Endodermal cell (in vitro differentiated cells): ENCODE results near the gene PLVAP. TPM values are rescaled to one million over a fixed set of nuclear protein-coding genes. Genes with fewer than 3 reads are reported as not detected.

Source experiments
- DNase-seq: peaks from one replicate; pipeline ENCODE4 v3.0.0-alpha.2; 2017
- H3K27ac ChIP-seq: 2 replicates; pipeline ENCODE4 v1.5.1; 2013; ENCODE audit warnings: mild to moderate bottlenecking, low read depth, low read length, moderate library complexity
- H3K27me3 ChIP-seq: 2 replicates; pipeline ENCODE4 v1.6.1; 2013; ENCODE audit warnings: mild to moderate bottlenecking, low read length, moderate library complexity; ENCODE audit not compliant: insufficient read depth, control insufficient read depth, poor library complexity, severe bottlenecking
- H3K36me3 ChIP-seq: 2 replicates; pipeline ENCODE4 v1.7.0; 2013; ENCODE audit warnings: mild to moderate bottlenecking, low read length, moderate library complexity; ENCODE audit not compliant: control insufficient read depth, insufficient read depth
- H3K4me1 ChIP-seq: one replicate; pipeline ENCODE4 v1.7.0; 2013; ENCODE audit warnings: low read length; ENCODE audit not compliant: control insufficient read depth, insufficient read depth
- H3K4me3 ChIP-seq: 2 replicates; pipeline ENCODE4 v1.5.1; 2013; ENCODE audit warnings: mild to moderate bottlenecking, low read length, moderate library complexity
- H3K9ac ChIP-seq: 2 replicates; pipeline ENCODE4 v1.6.1; 2013; ENCODE audit warnings: mild to moderate bottlenecking, low read length, moderate library complexity; ENCODE audit not compliant: poor library complexity, severe bottlenecking; ENCODE audit errors: extremely low read depth
- H3K9me3 ChIP-seq: 2 replicates; pipeline ENCODE4 v1.6.1; 2013; ENCODE audit warnings: mild to moderate bottlenecking, low read length, moderate library complexity; ENCODE audit not compliant: control insufficient read depth
- H3K27ac Mint-ChIP-seq: 2 replicates; pipeline ENCODE4 v1.8.0; 2020; ENCODE audit warnings: mixed read lengths
- H3K27me3 Mint-ChIP-seq: 2 replicates; pipeline ENCODE4 v1.8.0; 2021; ENCODE audit warnings: mild to moderate bottlenecking, mixed read lengths; ENCODE audit not compliant: insufficient read depth
- H3K36me3 Mint-ChIP-seq: 2 replicates; pipeline ENCODE4 v1.8.0; 2020; ENCODE audit warnings: low read depth, mixed read lengths
- H3K4me1 Mint-ChIP-seq: 2 replicates; pipeline ENCODE4 v1.8.0; 2020; ENCODE audit warnings: mixed read lengths
- H3K4me3 Mint-ChIP-seq: 2 replicates; pipeline ENCODE4 v1.8.0; 2020; ENCODE audit warnings: mild to moderate bottlenecking, moderate library complexity, mixed read lengths
- H3K9me3 Mint-ChIP-seq: 2 replicates; pipeline ENCODE4 v1.8.0; 2020; ENCODE audit warnings: mild to moderate bottlenecking, mixed read lengths
- WGBS, 2 experiments: methylation state at CpG; one replicate each; pipeline versions ENCODE4 v1.1.5 to v1.1.7; 2013; ENCODE audit warnings: missing lambda C conversion rate in 2 of 2, mixed read lengths in 1 of 2; ENCODE audit not compliant: insufficient coverage in 1 of 2, insufficient read length in 1 of 2; 5-methylcytosine and 5-hydroxymethylcytosine counted together
- total RNA-seq, 2 donors: library from RNA; stranded (reverse); fragmentation: NEBNext Ultra II Directional in 1 of 2; extraction: Animal tissue kit (Norgen Biotek cat#: 25700) in 1 of 2; gene quantifications; 2 replicates in 1 of 2; 3 replicates in 1 of 2; pipeline ENCODE4 v1.2.1, GENCODE V29; 2021
- TF ChIP-seq, protein P1 (sequence below): fragments of 200-600 bp; sonication (generic); conservative IDR thresholded peaks from 2 replicates; pipeline ENCODE4 v1.5.0; 2021; ENCODE audit warnings: antibody characterized with exemption, mild to moderate bottlenecking

The PLVAP gene
- total RNA-seq, 2 donors from 2014 or later = 0.44 TPM; not detected in 1

DNA sequence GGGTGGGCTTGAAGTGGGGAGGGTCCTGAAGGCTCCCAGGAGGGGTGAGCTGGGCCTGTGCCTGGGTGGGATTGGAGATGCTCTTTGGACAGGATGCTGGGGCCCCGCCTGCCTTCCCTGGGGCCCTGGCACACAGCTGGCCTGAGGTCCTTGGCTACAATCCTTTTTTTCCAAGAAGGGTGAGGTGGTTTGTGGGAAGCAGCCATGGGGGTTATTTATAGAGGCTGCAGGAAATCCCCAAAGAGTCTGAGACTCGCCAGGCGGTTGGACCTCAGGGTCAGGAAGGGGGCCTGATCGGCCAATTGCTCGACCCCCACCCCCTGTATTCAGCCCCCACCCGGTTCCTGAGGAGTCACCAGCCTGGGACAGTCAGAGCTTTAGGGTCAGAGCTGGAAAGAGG, 29.8 kb downstream of the PLVAP start:
- Mint-ChIP-seq H3K9me3 (no peaks in the 10 kb centered on the region), H3K4me1 (peaks cover 3% of the 10 kb centered on the region), H3K27ac (no peak overlapping the region), H3K36me3 (peaks cover 2% of the 10 kb centered on the region), H3K27me3 (no peaks in the 10 kb centered on the region), H3K4me3 (no peak overlapping the region)
- H3K9ac ChIP-seq = no peak overlapping the region
- WGBS, 2 experiments = 92% methylated on average over 4 of the region's 6 CpGs; no CpG with 5 or more reads in 1 of the 2 experiments
- no peaks in the 10 kb centered on the region for H3K9me3 ChIP-seq
- no peak for DNase-seq
- TF ChIP-seq, protein P1, sequence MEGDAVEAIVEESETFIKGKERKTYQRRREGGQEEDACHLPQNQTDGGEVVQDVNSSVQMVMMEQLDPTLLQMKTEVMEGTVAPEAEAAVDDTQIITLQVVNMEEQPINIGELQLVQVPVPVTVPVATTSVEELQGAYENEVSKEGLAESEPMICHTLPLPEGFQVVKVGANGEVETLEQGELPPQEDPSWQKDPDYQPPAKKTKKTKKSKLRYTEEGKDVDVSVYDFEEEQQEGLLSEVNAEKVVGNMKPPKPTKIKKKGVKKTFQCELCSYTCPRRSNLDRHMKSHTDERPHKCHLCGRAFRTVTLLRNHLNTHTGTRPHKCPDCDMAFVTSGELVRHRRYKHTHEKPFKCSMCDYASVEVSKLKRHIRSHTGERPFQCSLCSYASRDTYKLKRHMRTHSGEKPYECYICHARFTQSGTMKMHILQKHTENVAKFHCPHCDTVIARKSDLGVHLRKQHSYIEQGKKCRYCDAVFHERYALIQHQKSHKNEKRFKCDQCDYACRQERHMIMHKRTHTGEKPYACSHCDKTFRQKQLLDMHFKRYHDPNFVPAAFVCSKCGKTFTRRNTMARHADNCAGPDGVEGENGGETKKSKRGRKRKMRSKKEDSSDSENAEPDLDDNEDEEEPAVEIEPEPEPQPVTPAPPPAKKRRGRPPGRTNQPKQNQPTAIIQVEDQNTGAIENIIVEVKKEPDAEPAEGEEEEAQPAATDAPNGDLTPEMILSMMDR = no peak
- H3K27me3 ChIP-seq = no peaks in the 10 kb centered on the region
- H3K27ac ChIP-seq = no peak overlapping the region
- H3K36me3 ChIP-seq = peaks cover 3% of the 10 kb centered on the region
- H3K4me1 ChIP-seq = no peaks in the 10 kb centered on the region
- H3K4me3 ChIP-seq = no peak overlapping the region

GRCh38 chr19:17346109-17346671, 31.0 kb downstream of the PLVAP start:
- H3K4me3 ChIP-seq = no peak overlapping the region
- peaks cover 7% of the 10 kb centered on the region for H3K36me3 Mint-ChIP-seq
- H3K27ac ChIP-seq = no peak overlapping the region
- H3K36me3 ChIP-seq = peaks cover 8% of the 10 kb centered on the region
- H3K27ac Mint-ChIP-seq = no peak overlapping the region
- H3K4me3 Mint-ChIP-seq = no peak overlapping the region
- no peaks in the 10 kb centered on the region for H3K27me3 Mint-ChIP-seq
- H3K4me1 ChIP-seq = no peaks in the 10 kb centered on the region
- peaks cover 3% of the 10 kb centered on the region for H3K4me1 Mint-ChIP-seq
- DNase-seq = peak; percentile 95
- TF ChIP-seq, protein P1 = peak; percentile 98
- H3K9me3 ChIP-seq = no peaks in the 10 kb centered on the region
- no peak overlapping the region for H3K9ac ChIP-seq
- H3K9me3 Mint-ChIP-seq = no peaks in the 10 kb centered on the region
- no peaks in the 10 kb centered on the region for H3K27me3 ChIP-seq
- 25 to 53% methylated on average over 10 to 24 of the region's 24 CpGs for WGBS, 2 experiments

DNA sequence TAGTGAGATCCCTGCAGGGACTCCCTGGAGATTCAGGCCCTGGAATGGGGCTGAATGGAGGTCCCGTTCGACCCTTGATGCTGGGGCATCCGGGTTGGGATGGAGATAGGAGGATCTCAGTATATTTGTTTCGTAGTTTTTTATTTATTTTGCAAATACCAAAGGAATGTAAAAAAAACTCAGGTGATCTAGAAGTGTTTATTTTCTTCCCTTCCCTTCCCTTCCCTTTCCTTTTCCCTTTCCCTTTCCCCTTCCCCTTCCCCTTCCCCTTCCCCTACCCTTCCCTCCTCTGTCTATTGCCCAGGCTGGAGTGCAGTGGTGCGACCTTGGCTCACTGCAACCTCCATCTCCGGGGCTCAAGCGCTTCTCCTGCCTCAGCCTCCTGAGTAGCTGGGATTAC, 35.3 kb downstream of the PLVAP start:
- peaks cover 15% of the 10 kb centered on the region for H3K36me3 Mint-ChIP-seq
- peaks cover 8% of the 10 kb centered on the region for H3K36me3 ChIP-seq
- H3K4me1 Mint-ChIP-seq = no peaks in the 10 kb centered on the region
- H3K4me3 ChIP-seq = no peak overlapping the region
- no peaks in the 10 kb centered on the region for H3K9me3 Mint-ChIP-seq
- no peak overlapping the region for H3K27ac Mint-ChIP-seq
- no peaks in the 10 kb centered on the region for H3K27me3 ChIP-seq
- H3K4me3 Mint-ChIP-seq = no peak overlapping the region
- no peak overlapping the region for H3K27ac ChIP-seq
- no peak for DNase-seq
- no peaks in the 10 kb centered on the region for H3K9me3 ChIP-seq
- H3K4me1 ChIP-seq = peaks cover 7% of the 10 kb centered on the region
- 71 to 91% methylated on average over 3 to 6 of the region's 7 CpGs for WGBS, 2 experiments
- no peak overlapping the region for H3K9ac ChIP-seq
- H3K27me3 Mint-ChIP-seq = no peaks in the 10 kb centered on the region
- TF ChIP-seq, protein P1 = no peak
